ENCODE data around the gene RIT2. TPM values are rescaled to one million over a fixed set of nuclear protein-coding genes. Genes with fewer than 3 reads are reported as not detected.

RIT2 gene
- total RNA-seq, 1 experiment from 2014 or later: not detected

DNA sequence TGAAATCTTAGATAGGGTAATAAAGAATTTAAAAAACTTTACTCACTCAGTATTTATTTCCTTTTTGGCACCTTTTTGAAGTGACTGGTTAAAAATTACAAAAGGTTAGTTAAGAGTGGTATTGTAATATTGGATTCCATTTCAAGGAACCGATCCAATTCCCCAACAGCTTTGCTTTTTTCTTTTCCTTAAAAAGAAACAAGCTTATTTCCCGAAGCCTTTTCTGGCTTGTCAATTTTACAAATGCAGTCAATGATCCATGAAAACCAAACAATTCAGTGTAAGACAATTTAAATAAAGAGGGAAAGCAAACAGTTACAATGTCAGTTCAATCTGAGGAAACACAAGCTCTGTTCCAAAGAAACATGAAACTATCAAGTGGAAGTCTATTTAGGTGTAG lies 200.2 kb downstream of the RIT2 start:
- DNase-seq: no peak
- H3K9me3 ChIP-seq (ENCODE audit: insufficient read depth, low read depth): no peaks in the 10 kb centered on the region
- ChIA-PET CTCF (no interaction called here), POLR2A (ENCODE audit: unreplicated experiment) (no interaction called here)
- H3K4me2 ChIP-seq: no peak overlapping the region
- H4K20me1 ChIP-seq (ENCODE audit: insufficient read depth): no peaks in the 10 kb centered on the region
- BruUV-seq (replicated peaks): no TSS peak
- H3F3A ChIP-seq (ENCODE audit: insufficient read depth, low read depth): no peaks in the 10 kb centered on the region
- H3K27me3 ChIP-seq (ENCODE audit: insufficient read depth, low read depth): no peaks in the 10 kb centered on the region
- H3K4me3 ChIP-seq: no peak overlapping the region
- no peaks in the 10 kb centered on the region for H3K9me2 ChIP-seq (ENCODE audit: insufficient read depth)
- intact Hi-C loops (cut with micrococcal nuclease; ENCODE audit: unreplicated experiment): no loop called here
- no peaks in the 10 kb centered on the region for H3K4me1 ChIP-seq (replicated peaks; ENCODE audit: insufficient read depth)
- no peak overlapping the region for H3K27ac ChIP-seq
- TF ChIP-seq, protein P1, sequence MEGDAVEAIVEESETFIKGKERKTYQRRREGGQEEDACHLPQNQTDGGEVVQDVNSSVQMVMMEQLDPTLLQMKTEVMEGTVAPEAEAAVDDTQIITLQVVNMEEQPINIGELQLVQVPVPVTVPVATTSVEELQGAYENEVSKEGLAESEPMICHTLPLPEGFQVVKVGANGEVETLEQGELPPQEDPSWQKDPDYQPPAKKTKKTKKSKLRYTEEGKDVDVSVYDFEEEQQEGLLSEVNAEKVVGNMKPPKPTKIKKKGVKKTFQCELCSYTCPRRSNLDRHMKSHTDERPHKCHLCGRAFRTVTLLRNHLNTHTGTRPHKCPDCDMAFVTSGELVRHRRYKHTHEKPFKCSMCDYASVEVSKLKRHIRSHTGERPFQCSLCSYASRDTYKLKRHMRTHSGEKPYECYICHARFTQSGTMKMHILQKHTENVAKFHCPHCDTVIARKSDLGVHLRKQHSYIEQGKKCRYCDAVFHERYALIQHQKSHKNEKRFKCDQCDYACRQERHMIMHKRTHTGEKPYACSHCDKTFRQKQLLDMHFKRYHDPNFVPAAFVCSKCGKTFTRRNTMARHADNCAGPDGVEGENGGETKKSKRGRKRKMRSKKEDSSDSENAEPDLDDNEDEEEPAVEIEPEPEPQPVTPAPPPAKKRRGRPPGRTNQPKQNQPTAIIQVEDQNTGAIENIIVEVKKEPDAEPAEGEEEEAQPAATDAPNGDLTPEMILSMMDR (conservative IDR thresholded peaks at IDR 0.05): no peak
- no peak for TF ChIP-seq EZH2 (IDR thresholded peaks at IDR 0.05; ENCODE audit: low read depth)
- no peaks in the 10 kb centered on the region for H3K79me2 ChIP-seq (ENCODE audit: low read depth)
- no peaks in the 10 kb centered on the region for H3K36me3 ChIP-seq (ENCODE audit: low read depth)
- no peak overlapping the region for H2AFZ ChIP-seq

DNA sequence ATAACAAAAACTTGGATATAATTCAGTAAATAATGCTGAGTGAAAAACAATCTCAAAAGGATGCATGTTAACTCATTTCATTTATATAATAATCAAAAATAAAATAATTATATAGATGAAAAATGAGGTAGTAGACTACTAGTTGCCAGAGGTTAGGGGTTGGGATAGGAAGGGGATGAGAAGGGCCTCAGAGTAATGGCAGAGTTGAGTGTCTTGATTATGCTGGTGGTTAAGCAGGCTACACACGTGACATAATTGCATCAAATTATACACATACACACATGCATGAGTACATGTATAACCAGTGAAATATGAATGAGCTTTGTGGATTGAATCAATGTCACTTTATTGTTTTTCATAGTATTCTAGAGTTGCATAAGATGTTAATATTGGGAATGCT lies 201.0 kb downstream of the RIT2 start:
- ChIA-PET CTCF (no interaction called here), POLR2A (ENCODE audit: unreplicated experiment) (no interaction called here)
- DNase-seq: no peak
- intact Hi-C loops (cut with micrococcal nuclease; ENCODE audit: unreplicated experiment): no loop called here
- Histone ChIP-seq H3K27ac (no peak overlapping the region), H3K79me2 (ENCODE audit: low read depth) (no peaks in the 10 kb centered on the region), H4K20me1 (ENCODE audit: insufficient read depth) (no peaks in the 10 kb centered on the region), H3K4me1 (replicated peaks; ENCODE audit: insufficient read depth) (no peaks in the 10 kb centered on the region), H3K4me3 (no peak overlapping the region), H3K9me3 (ENCODE audit: insufficient read depth, low read depth) (no peaks in the 10 kb centered on the region), H3K36me3 (ENCODE audit: low read depth) (no peaks in the 10 kb centered on the region), H3K4me2 (no peak overlapping the region), H3K9me2 (ENCODE audit: insufficient read depth) (no peaks in the 10 kb centered on the region), H2AFZ (no peak overlapping the region), H3F3A (ENCODE audit: insufficient read depth, low read depth) (no peaks in the 10 kb centered on the region), H3K27me3 (ENCODE audit: insufficient read depth, low read depth) (no peaks in the 10 kb centered on the region)
- no peak for TF ChIP-seq EZH2 (IDR thresholded peaks at IDR 0.05; ENCODE audit: low read depth)
- TF ChIP-seq, protein P1 (conservative IDR thresholded peaks at IDR 0.05): no peak
- BruUV-seq (replicated peaks): no TSS peak

DNA sequence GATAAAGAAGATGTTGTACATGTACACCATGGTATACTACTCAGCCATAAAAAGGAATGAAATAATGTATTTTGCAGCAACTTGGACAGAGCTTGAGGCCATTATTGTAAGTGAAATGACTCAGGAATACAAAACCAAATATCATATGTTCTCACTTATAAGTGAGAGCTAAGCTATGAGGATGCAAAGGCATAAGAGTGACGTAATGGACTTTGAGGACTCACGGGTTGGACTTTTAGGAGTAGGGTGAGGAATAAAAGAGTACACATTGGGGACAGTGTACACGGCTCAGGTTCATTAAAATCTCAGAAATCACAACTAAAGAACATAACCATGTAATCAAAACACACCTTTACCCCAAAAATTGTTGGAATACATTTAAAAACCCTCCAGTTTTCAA lies 206.4 kb downstream of the RIT2 start:
- Histone ChIP-seq H4K20me1 (ENCODE audit: insufficient read depth) (no peaks in the 10 kb centered on the region), H3K9me2 (ENCODE audit: insufficient read depth) (no peaks in the 10 kb centered on the region), H3K27me3 (ENCODE audit: insufficient read depth, low read depth) (no peaks in the 10 kb centered on the region), H3K4me1 (replicated peaks; ENCODE audit: insufficient read depth) (no peaks in the 10 kb centered on the region), H3F3A (ENCODE audit: insufficient read depth, low read depth) (no peaks in the 10 kb centered on the region), H3K36me3 (ENCODE audit: low read depth) (no peaks in the 10 kb centered on the region), H3K9me3 (ENCODE audit: insufficient read depth, low read depth) (no peaks in the 10 kb centered on the region), H3K4me2 (no peak overlapping the region), H2AFZ (no peak overlapping the region), H3K79me2 (ENCODE audit: low read depth) (no peaks in the 10 kb centered on the region), H3K4me3 (no peak overlapping the region), H3K27ac (no peak overlapping the region)
- TF ChIP-seq, protein P1 (conservative IDR thresholded peaks at IDR 0.05): no peak
- TF ChIP-seq EZH2 (IDR thresholded peaks at IDR 0.05; ENCODE audit: low read depth): no peak
- intact Hi-C loops (cut with micrococcal nuclease; ENCODE audit: unreplicated experiment): no loop called here
- CTCF ChIA-PET: no interaction called here
- POLR2A ChIA-PET (ENCODE audit: unreplicated experiment): no interaction called here
- DNase-seq: no peak
- no TSS peak for BruUV-seq (replicated peaks)
